ENCODE measurements around the gene HDDC3.

DNA sequence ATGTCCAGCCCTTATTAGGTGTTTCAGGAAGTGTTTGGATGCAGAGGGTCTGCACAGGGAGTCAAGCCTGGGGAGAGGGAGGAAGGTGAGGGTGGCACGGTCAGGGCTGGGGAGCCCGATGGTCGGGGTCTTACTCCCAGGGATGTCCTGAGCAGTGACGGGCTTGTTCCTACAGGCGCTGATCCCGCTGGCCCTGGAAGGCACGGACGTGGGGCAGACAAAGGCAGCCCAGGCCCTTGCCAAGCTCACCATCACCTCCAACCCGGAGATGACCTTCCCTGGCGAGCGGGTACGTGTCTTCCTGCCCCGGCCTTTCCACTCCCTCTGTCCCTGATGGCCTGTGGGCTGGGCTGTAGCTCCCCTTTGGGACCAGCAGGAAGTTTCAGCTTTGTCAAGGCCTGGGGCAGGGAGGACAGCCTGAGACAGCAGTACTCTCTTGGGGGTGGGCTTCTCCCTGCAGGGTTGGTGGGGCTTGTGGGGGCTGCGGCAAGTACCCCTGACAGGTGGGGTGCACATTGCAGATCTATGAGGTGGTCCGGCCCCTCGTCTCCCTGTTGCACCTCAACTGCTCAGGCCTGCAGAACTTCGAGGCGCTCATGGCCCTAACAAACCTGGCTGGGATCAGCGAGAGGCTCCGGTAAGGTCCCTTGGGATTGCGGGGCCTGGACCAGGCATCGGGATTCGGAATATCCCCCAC is 17.8 kb upstream of the HDDC3 start:
- TF ChIP-seq, protein P1, sequence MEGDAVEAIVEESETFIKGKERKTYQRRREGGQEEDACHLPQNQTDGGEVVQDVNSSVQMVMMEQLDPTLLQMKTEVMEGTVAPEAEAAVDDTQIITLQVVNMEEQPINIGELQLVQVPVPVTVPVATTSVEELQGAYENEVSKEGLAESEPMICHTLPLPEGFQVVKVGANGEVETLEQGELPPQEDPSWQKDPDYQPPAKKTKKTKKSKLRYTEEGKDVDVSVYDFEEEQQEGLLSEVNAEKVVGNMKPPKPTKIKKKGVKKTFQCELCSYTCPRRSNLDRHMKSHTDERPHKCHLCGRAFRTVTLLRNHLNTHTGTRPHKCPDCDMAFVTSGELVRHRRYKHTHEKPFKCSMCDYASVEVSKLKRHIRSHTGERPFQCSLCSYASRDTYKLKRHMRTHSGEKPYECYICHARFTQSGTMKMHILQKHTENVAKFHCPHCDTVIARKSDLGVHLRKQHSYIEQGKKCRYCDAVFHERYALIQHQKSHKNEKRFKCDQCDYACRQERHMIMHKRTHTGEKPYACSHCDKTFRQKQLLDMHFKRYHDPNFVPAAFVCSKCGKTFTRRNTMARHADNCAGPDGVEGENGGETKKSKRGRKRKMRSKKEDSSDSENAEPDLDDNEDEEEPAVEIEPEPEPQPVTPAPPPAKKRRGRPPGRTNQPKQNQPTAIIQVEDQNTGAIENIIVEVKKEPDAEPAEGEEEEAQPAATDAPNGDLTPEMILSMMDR (IDR thresholded peaks at IDR 0.05): no peak
- no peak for TF ChIP-seq POLR2A (IDR thresholded peaks at IDR 0.05)

Measured in right lobe of liver (tissue), 4 donors.